Loucy (cell line): ENCODE data around the gene SCNN1B.

ENCODE experiments used
- EZH2phosphoT487 ChIP-seq: fragments of 200-600 bp; IDR thresholded peaks from 2 replicates; pipeline ENCODE4 v1.6.1; 2018; ENCODE audit warnings: antibody characterized with exemption, mild to moderate bottlenecking, moderate library complexity, borderline replicate concordance
- TF ChIP-seq, protein P1 (sequence below): fragments of 200-600 bp; sonication (generic); conservative IDR thresholded peaks from 2 replicates; pipeline ENCODE4 v1.5.1; 2014; ENCODE audit warnings: mild to moderate bottlenecking, antibody characterized with exemption, low read length

DNA sequence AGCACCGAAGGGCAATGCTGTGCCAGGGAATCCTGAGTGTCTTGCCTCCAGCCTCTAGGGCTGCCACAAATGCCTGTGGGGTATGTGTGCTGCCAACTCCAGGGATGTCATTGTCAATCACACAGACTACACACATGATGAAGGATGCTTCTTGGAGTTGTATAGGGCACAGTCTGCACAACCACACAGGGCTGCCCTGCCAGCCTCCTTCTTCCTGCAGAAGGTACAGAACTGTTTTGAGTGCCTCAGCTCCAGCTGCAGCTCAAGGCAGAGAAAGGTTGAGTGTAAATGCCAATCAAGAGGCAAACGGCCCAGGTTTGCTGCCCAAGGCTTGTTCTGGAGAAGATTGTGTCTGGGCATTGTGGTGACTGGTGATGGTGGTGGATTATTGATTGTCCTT, 15.6 kb downstream of the SCNN1B start:
- TF ChIP-seq, protein P1, sequence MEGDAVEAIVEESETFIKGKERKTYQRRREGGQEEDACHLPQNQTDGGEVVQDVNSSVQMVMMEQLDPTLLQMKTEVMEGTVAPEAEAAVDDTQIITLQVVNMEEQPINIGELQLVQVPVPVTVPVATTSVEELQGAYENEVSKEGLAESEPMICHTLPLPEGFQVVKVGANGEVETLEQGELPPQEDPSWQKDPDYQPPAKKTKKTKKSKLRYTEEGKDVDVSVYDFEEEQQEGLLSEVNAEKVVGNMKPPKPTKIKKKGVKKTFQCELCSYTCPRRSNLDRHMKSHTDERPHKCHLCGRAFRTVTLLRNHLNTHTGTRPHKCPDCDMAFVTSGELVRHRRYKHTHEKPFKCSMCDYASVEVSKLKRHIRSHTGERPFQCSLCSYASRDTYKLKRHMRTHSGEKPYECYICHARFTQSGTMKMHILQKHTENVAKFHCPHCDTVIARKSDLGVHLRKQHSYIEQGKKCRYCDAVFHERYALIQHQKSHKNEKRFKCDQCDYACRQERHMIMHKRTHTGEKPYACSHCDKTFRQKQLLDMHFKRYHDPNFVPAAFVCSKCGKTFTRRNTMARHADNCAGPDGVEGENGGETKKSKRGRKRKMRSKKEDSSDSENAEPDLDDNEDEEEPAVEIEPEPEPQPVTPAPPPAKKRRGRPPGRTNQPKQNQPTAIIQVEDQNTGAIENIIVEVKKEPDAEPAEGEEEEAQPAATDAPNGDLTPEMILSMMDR = no peak
- no peak for TF ChIP-seq EZH2phosphoT487
